Sigmoid colon (tissue), 7 donors: Measurements from ENCODE around the gene LRP6. TPM values are rescaled to one million over a fixed set of nuclear protein-coding genes. Genes with fewer than 3 reads are reported as not detected.

Source experiments
- DNase-seq: peaks from one replicate; pipeline ENCODE4 v3.0.0-alpha.2; 2019
- H3K27ac ChIP-seq, 4 donors: fragments of 200-600 bp; sonication (generic); one replicate each; pipeline ENCODE4 v1.5.1; 2016 to 2019; ENCODE audit warnings: mild to moderate bottlenecking in 1 of 4
- H3K27me3 ChIP-seq, 3 donors: fragments of 200-600 bp; sonication (generic); one replicate each; pipeline ENCODE4 v1.5.1; 2019; ENCODE audit warnings: mild to moderate bottlenecking in 1 of 3
- H3K36me3 ChIP-seq, 4 donors: fragments of 200-600 bp; sonication (generic); one replicate each; pipeline ENCODE4 v1.5.1; 2016 to 2019
- H3K4me1 ChIP-seq, 4 donors: fragments of 200-600 bp; sonication (generic); one replicate each; pipeline ENCODE4 v1.5.1; 2017 to 2019
- H3K4me3 ChIP-seq, 4 donors: fragments of 200-600 bp; sonication (generic); one replicate each; pipeline ENCODE4 v1.5.1; 2017 to 2019; ENCODE audit warnings: mild to moderate bottlenecking in 2 of 4, moderate library complexity in 1 of 4
- H3K9me3 ChIP-seq, 4 donors: fragments of 200-600 bp in 3 of 4; sonication (generic) in 3 of 4; one replicate each; pipeline versions ENCODE4 v1.5.1 to v1.6.1; 2013 to 2019
- EP300 ChIP-seq, 4 donors: sonication (generic); formaldehyde crosslinking; IDR thresholded peaks; one replicate each; pipeline ENCODE4 v1.6.1; 2017; ENCODE audit warnings: antibody characterized with exemption in 4 of 4
- POLR2A ChIP-seq, 2 donors: fragments of 450-650 bp; IDR thresholded peaks; one replicate each; pipeline ENCODE4 v1.6.1; 2016; ENCODE audit warnings: antibody characterized with exemption in 2 of 2, mild to moderate bottlenecking in 2 of 2, moderate library complexity in 2 of 2
- POLR2AphosphoS5 ChIP-seq, 4 donors: sonication (generic); formaldehyde crosslinking; IDR thresholded peaks; one replicate each; pipeline ENCODE4 v1.6.1; 2017; ENCODE audit warnings: antibody characterized with exemption in 4 of 4
- WGBS, 2 donors: extraction: QIAGEN DNeasy Blood & Tissue Kit; methylation state at CpG; one replicate each; pipeline ENCODE4 v1.1.7; 2013; 5-methylcytosine and 5-hydroxymethylcytosine counted together
- intact Hi-C: fragments of 100-400 bp; cut with DNase I; formaldehyde crosslinking; loops from one replicate; pipeline ENCODE4 v1.15.1; 2023
- polyA plus RNA-seq, 3 donors: library from polyadenylated mRNA; stranded (reverse); fragments of 200-250 nt; gene quantifications; one replicate each; pipeline ENCODE4 v1.2.3, GENCODE V29; 2013
- small RNA-seq, 3 donors: library from RNA; depleted of rRNA; stranded (forward); fragments of <200 nt; gene quantifications; one replicate each; pipeline ENCODE3, GENCODE V24; 2016
- total RNA-seq, 4 donors: library from RNA; depleted of rRNA; stranded (reverse); fragments of >200 nt; gene quantifications; one replicate each; pipeline ENCODE4 v1.1.0, GENCODE V29; 2016
- TF ChIP-seq, protein P1 (sequence below), 4 experiments: fragments of 450-650 bp in 3 of 4; fragments of 200-600 bp in 1 of 4; IDR thresholded peaks; one replicate each; pipeline ENCODE4 v1.5.1; 2016 to 2019; ENCODE audit warnings: antibody characterized with exemption in 4 of 4, mild to moderate bottlenecking in 3 of 4, moderate library complexity in 2 of 4
- donor health status: healthy with polysubstance abuse.
- donor health status: Bipolar disorder and iron deficiency.
- donor health status: healthy.

The LRP6 gene
- total and polyA plus RNA-seq, 7 donors: 1.8 to 55.1 (median 36.0) TPM

DNA sequence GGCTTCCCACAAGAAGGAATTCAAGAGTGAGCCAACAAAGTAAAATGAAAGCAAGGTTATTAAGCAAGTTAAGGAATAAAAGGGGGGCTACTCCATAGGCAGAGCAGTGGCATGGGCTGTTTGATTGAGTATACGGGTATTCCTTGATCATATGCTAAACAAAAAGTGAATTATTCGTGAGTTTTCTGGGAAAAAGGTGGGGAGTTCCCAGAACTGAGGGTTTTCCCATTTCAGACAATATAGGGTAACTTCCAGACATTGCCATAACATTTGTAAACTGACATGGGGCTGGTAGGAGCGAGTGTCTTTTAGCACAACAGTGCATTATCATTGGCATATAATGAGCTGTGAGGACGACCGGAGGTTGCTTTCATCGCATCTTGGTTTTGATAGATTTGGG is 198.1 kb downstream of the LRP6 start:
- no peaks in the 10 kb centered on the region for H3K36me3 ChIP-seq
- no peak overlapping the region for H3K27ac ChIP-seq
- no peak overlapping the region for H3K4me3 ChIP-seq
- H3K4me1 ChIP-seq: no peaks in the 10 kb centered on the region
- 90 to 95% methylated on average over 6 of the region's 6 CpGs for WGBS, 2 donors
- H3K9me3 ChIP-seq: no peaks in the 10 kb centered on the region
- no peak for DNase-seq
- TF ChIP-seq EP300 (IDR thresholded peaks at IDR 0.05) (no peak), POLR2A (IDR thresholded peaks at IDR 0.05) (no peak), POLR2AphosphoS5 (IDR thresholded peaks at IDR 0.05) (no peak)
- TF ChIP-seq, protein P1, sequence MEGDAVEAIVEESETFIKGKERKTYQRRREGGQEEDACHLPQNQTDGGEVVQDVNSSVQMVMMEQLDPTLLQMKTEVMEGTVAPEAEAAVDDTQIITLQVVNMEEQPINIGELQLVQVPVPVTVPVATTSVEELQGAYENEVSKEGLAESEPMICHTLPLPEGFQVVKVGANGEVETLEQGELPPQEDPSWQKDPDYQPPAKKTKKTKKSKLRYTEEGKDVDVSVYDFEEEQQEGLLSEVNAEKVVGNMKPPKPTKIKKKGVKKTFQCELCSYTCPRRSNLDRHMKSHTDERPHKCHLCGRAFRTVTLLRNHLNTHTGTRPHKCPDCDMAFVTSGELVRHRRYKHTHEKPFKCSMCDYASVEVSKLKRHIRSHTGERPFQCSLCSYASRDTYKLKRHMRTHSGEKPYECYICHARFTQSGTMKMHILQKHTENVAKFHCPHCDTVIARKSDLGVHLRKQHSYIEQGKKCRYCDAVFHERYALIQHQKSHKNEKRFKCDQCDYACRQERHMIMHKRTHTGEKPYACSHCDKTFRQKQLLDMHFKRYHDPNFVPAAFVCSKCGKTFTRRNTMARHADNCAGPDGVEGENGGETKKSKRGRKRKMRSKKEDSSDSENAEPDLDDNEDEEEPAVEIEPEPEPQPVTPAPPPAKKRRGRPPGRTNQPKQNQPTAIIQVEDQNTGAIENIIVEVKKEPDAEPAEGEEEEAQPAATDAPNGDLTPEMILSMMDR (IDR thresholded peaks at IDR 0.05): no peak
- intact Hi-C loops: no loop called here
- no peaks in the 10 kb centered on the region for H3K27me3 ChIP-seq

Small RNA genes lying within 50 kb of the gene (small RNA-seq; reads per million reads assigned to genes)
- 0 reads per million in 3 donors for gene RNU6-318P
- 0 reads per million in 3 donors for gene RNU6-545P

Other genes with a start within 250 kb of the LRP6 start
- gene BCL2L14, start 196.1 kb downstream of the LRP6 start, total RNA-seq: not detected
- gene BCL2L14, start 196.1 kb downstream of the LRP6 start, polyA plus RNA-seq: 10 to 100 TPM; 21.6 to 41.8 (median 36.0) TPM
- gene MANSC1, start 83.2 kb upstream of the LRP6 start, total RNA-seq: 10 to 100 TPM; 11.5 to 16.6 (median 12.2) TPM
- gene MANSC1, start 83.2 kb upstream of the LRP6 start, polyA plus RNA-seq: 10 to 100 TPM in 1 of 3 donors, 1 to 10 TPM in 2; 5.8 to 21.4 (median 7.2) TPM
- 10 to 100 TPM in 3 of 4 donors, 1 to 10 TPM in 1; 7.1 to 25.3 (median 14.0) TPM for gene BORCS5, start 90.0 kb upstream of the LRP6 start, total RNA-seq
- 1 to 10 TPM; 3.7 to 7.0 (median 6.0) TPM for gene BORCS5, start 90.0 kb upstream of the LRP6 start, polyA plus RNA-seq